GM12891 (cell line): ENCODE measurements around the gene ATG14.

Experiments used
- DNase-seq: peaks from one replicate; pipeline ENCODE4 v3.0.0; 2011; ENCODE audit warnings: low spot score; ENCODE audit not compliant: insufficient read length
- FAIRE-seq: peaks from 2 replicates; lab custom pipeline; 2011; peaks lifted over from hg19 to GRCh38; lab: Jason Lieb, UNC
- PAX5 ChIP-seq: IDR thresholded peaks from 2 replicates; pipeline ENCODE4 v1.6.1; 2011; ENCODE audit warnings: low read length, moderate library complexity, mild to moderate bottlenecking; ENCODE audit not compliant: insufficient read depth, severe bottlenecking
- POLR2A ChIP-seq: IDR thresholded peaks from 2 replicates; pipeline ENCODE4 v1.6.1; 2011; ENCODE audit warnings: low read depth, low read length, control low read depth
- POLR2AphosphoS5 ChIP-seq: IDR thresholded peaks from 2 replicates; pipeline ENCODE4 v1.6.1; 2011; ENCODE audit warnings: low read depth, low read length, control low read depth
- POU2F2 ChIP-seq: IDR thresholded peaks from 2 replicates; pipeline ENCODE4 v1.6.1; 2011; ENCODE audit warnings: low read depth, mild to moderate bottlenecking, control low read depth, low read length, moderate library complexity
- SPI1 ChIP-seq: IDR thresholded peaks from 2 replicates; pipeline ENCODE4 v1.6.1; 2011; ENCODE audit warnings: low read depth, low read length, control low read depth
- TAF1 ChIP-seq: IDR thresholded peaks from 2 replicates; pipeline ENCODE4 v1.6.1; 2011; ENCODE audit warnings: low read depth, low read length, control low read depth

The ATG14 gene

DNA sequence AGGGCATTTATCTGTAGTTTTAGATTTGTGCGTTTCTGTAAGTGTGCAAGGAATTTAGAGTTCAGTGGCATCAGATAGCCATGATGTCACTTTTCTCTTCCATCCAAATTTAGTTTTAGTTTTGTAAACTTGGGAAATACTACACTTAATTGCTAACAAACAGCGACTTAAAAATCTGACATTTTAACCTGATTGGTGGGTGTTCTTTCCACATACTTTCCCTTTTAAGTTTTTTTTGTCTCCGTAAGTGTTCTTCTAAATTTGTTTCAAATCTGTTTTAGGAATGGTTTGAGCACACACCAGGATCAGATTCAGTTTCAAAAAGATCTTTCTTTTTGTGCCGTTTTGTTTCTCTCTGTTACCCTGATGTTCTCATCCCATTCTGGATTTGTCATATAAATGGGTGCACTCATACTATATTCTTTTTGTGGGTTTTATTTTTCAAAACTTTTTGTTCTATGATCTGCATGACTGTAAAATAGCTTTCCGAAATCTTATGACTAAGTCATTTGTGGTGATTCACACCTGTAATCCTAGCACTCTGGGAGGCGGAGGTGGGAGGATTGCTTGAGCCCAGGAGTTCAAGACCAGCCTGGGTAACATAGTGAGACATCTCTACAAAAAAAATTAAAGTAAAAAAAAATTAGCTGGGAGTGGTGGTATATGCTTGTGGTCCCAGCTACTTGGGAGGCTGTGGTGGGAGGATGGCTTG is 81.5 kb downstream of the ATG14 start:
- TF ChIP-seq POU2F2 (no peak), TAF1 (no peak), POLR2A (no peak)
- FAIRE-seq (no peak), DNase-seq (no peak)

DNA sequence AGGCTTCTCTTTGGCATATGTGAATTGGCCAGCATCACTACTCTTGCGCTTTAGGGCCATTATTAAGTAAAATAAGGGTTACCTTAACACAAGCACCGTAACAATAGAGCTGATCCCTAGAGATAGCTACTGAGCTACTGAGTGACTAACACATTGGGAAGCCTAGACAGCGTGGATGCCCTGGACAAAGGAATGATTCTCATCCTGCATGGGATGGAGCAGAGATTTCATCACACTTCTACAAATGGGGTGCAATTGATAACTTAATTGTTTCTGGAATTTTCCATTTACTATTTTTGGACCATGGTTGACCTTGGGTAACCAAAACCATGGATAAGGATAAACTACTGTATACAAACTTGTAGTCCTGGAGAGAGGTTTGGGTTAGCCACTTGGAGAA is 83.3 kb downstream of the ATG14 start:
- FAIRE-seq (no peak), DNase-seq (no peak)
- no peak for TF ChIP-seq POLR2A
- no peak for TF ChIP-seq POLR2AphosphoS5
- TF ChIP-seq SPI1 = no peak
- TF ChIP-seq PAX5 = no peak
- TF ChIP-seq TAF1 = no peak
- TF ChIP-seq POU2F2 = no peak

DNA sequence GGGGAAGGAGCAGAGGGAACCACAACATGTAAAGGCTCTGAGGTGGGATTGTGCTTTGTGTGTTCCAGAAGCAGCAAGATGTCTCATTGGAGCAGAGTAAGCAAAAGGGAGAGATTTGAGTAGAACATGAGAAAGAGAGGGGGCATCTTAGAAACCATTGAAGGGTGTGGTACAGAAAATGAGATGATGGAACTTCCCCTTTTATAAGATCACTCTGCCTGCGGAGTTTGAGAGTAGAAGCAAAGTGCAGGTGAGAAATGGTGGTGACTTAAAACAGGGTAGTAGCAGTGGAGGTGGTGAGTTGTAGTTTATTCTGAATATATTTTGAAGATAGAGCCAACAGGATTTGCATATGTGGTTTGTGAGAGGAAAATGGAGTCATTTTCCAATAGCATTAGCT is 84.5 kb downstream of the ATG14 start:
- FAIRE-seq (no peak), DNase-seq (no peak)
- no peak for TF ChIP-seq TAF1
- TF ChIP-seq SPI1 = peak; percentile 66

DNA sequence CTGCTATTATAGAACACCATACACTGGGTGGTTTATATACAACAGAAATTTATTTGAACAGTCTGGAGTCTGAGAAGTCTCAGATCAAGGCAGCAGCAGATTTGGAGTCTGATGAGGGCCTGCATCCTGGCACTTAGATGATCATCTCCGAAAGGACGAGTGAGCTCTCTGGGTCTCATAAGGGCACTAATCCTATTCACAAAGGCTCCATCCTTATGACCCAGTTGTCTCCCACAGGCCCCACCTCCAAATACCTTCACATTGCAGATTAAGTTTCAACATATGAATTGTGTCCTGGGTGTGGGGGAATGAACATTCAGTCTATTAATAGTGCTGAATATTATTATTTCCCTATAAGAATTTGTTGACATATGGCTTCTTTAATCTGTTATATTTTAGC is 86.8 kb downstream of the ATG14 start:
- FAIRE-seq (no peak), DNase-seq (no peak)
- TF ChIP-seq POLR2AphosphoS5 (no peak), POU2F2 (no peak), SPI1 (no peak), POLR2A (no peak), TAF1 (no peak), PAX5 (no peak)

DNA sequence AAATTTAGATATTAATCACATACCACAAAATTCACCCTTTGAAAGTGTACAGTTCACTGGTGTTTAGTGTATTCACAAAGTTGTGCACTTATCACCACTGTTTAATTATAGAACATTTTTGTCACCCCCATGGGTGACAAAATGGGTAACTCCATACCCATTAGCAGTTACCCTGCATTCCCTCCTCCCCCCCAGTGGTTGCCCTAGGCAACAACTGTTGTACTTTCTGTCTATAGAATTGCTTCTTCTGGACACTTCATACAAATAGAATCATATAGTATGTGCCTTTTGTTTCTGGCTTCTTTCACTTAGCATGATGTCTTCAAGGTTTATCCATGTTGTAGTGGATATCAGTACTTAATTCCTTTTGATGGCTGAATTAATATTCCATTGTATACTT is 87.7 kb downstream of the ATG14 start:
- no peak for TF ChIP-seq PAX5
- no peak for TF ChIP-seq TAF1
- TF ChIP-seq SPI1 = no peak
- TF ChIP-seq POU2F2 = no peak
- no peak for TF ChIP-seq POLR2AphosphoS5
- TF ChIP-seq POLR2A = no peak
- DNase-seq = no peak
- FAIRE-seq = no peak

DNA sequence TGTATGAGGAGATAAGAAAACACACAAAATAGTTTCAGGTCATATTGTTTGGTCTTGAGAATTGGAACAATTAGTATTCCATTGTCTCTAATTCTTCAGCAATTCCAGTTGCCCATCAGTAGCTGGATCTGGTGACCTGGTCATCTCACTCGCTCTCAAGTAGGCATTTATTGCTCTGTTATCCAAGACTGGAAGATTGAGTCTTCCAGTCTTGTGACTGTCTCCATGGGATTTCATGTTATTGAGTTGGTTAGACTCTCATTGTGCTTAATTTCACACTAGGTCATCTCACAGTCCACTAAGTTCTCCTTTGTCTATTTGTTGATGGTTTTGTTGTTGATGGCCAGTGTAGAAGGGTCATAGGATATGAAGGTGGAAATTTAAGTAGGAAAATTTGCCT is 92.9 kb downstream of the ATG14 start:
- TF ChIP-seq POU2F2 = no peak
- no peak for TF ChIP-seq SPI1
- TF ChIP-seq TAF1 = no peak
- TF ChIP-seq POLR2AphosphoS5 = no peak
- TF ChIP-seq POLR2A = no peak
- no peak for FAIRE-seq
- no peak for DNase-seq

DNA sequence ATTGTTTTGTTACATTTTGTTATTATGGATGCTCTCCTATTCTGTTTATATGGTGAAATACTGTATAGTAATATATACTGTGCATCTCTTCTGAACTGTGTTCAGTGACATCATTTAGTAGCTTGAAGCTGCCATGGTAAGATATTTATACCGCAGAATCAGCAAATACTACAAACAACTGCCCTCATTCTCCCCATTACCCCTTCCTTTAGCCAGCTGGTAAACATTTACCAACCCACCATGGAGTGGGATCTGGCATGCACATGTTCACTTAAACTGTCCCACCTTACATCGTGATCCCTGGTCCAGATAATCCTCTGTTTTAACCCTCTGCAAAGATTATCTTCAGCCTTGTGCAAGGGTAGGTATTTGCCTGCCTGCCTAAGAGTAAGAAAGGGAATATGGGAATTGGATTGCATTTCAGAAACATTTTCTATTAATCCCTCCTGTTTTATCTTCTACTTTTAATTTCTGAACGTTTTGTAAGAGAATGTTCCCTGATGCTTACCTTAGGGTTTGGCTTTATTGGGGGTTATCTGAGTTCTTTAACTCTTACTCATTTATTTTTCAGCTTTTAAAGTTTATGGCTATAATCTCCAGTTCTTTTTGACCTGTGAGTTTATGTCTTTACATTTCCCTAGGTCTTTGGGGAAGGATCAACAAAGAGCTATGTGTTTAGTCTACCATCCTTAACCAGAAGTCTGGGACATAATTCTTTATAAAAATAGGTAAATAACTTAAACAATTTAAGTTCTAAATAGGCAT is 93.9 kb downstream of the ATG14 start:
- no peak for FAIRE-seq
- TF ChIP-seq PAX5 = no peak
- TF ChIP-seq TAF1 = no peak
- no peak for TF ChIP-seq POU2F2
- TF ChIP-seq SPI1 = no peak
- no peak for TF ChIP-seq POLR2A
- no peak for TF ChIP-seq POLR2AphosphoS5
- DNase-seq = no peak

DNA sequence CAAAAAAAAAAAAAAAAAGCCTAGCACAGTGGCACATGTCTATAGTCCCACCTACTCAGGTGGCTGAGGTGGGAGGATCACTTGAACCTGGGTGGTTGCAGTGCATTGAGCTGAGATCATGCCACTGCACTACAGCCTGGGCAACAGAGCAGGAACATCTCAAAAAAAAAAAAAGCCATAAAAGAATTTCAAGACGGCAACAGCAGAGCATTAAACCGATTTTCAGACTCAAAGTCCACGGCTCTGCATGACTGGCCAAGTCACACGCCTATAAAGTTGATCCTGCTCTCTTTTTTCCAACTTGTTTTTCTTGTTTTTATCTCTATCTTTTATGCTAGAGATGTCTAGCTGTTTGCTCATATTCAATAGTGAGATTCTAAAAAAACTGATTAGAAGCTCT is 95.1 kb downstream of the ATG14 start:
- TF ChIP-seq PAX5 = no peak
- no peak for TF ChIP-seq TAF1
- no peak for TF ChIP-seq SPI1
- TF ChIP-seq POLR2AphosphoS5 = no peak
- no peak for TF ChIP-seq POU2F2
- TF ChIP-seq POLR2A = no peak
- no peak for FAIRE-seq
- no peak for DNase-seq
